K562 treated with DMSO at 1 percent for 48 hours (cell line): ENCODE measurements around the gene ZNRF1. TPM values are rescaled to one million over a fixed set of nuclear protein-coding genes. Genes with fewer than 3 reads are reported as not detected.

Source experiments
- total RNA-seq: library from RNA; unstranded; fragments of 300-600 nt; gene quantifications from 2 replicates; pipeline ENCODE4 v1.2.3, GENCODE V29; 2022; ENCODE audit warnings: low replicate concordance; ENCODE audit errors: extremely low read depth

The ZNRF1 gene
- total RNA-seq, result not detected in 2 replicates

DNA sequence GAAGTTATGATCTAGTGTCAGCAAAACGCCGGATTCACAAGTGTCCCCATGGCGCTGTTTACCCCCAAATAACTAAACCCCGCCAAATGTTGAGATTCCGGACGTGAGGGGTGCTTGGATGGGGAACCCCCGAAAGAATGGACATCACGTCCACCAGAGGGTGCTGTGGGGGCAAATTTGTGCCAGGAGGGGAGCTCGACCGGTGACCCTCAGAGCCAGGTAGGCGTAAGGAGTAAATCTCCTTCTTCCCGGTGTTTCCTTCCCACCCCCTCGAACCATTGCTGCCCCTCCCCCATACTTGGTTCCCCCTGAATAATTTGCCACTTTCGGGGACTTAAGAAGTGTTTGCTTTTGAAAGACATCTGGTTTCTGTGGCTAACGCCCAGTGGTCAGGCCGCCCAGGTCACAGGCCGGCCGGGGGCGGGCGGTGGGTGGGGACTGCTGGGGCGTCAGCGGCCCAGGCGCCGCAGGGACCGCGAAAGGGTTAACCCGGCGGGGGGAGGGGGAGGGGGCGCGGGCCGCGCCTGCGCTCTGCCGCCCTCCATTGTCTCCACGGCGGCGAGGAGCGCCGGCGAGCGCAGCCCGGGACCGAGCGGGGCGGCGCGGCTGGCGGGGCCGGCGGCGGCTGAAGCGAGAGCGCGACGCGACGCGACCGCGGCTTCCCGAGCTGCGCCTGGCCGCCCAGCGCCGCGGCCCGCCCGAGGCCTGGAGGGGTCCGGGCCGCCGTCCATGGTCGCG lies at the start of gene ZNRF1:
Gene ZNRF1 (plus strand): TSS at position 544 of the 738 bp plus-strand sequence. CDS start 648 bp downstream, outside the sequence.

DNA sequence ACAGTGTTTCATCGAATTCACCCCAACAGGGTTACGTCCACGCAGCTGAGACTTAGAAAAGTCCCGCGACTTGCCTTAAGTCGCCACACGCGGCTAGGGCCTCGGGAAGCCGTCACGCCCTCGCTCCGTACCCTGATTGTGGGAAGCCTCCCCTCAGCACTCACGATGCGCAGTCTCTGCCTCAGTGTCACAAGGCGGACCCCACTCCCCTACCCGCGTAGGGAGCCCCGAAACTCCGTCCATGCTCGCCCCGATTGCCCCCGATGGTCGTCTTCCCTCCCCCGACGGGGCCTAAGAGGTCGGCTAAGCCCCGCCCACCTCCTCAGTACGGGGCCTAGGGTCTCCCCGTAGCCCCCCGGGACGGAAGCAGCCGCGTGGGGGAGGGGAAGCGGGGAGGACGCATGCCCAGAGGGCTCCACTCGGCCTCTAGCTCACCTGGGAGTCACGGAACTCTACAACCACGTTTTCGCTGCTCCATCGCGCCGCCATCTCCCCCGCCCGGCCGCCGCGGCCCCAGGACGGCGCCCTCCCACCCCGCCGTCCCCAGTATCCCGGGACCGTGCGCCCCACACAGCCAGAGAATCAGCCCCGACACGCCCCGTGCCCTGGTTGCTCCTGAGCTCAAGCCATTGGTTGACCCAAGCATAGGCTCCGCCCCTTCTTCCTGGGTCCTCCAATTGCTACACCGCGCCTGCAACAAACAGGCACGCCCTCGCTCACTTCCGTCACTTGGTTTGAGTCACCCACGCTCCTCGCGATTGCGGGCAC lies 14.1 kb upstream of the ZNRF1 start, which contains the start of gene WDR59:
Gene WDR59 (minus strand): TSS at position 595 of the 768 bp plus-strand sequence. CDS start 106 bp downstream, at position 489.

DNA sequence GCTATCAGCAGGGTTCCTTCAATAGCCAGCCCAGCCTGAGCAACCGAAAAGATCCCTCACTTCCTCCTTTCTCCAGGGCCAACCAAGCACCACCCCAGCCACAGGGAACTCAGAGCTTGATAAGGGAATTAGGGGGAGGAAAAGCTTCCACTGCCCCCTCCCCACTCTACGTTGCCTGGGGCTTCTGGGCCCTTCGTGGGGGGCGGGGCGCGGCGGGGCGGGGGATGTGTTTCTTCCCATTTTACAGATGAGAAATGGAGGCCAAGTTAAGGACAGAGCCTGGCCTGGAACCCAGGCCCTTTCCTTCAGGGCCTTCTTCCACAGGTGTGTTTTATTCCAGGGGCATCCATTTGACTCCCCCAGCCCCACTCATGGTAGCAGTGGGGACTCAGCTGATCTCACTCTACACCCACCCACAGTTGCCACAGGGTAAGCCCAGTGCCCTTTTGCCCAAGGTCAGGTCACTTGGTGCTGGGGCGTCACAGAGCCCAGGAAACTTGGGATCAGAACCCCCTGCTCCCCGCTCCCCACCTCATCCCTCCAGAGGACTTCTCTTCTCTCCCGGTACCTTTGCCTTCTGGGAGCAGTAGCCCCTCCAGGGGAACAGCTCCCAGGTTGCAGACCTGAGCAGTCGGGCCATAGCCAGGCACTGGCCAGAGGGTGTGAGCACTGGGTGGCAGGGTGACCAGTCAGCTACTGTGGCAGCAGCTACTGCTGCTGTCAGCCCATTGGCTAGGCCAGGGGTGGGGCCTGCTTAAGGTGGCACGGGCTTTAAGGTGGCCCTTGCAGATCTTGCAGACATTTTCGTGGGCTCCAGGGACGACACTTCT lies 117.5 kb downstream of the ZNRF1 start, which contains the start of gene LDHD:
Gene LDHD (minus strand): TSS at position 700 of the 830 bp plus-strand sequence. CDS start 60 bp downstream, at position 640.

DNA sequence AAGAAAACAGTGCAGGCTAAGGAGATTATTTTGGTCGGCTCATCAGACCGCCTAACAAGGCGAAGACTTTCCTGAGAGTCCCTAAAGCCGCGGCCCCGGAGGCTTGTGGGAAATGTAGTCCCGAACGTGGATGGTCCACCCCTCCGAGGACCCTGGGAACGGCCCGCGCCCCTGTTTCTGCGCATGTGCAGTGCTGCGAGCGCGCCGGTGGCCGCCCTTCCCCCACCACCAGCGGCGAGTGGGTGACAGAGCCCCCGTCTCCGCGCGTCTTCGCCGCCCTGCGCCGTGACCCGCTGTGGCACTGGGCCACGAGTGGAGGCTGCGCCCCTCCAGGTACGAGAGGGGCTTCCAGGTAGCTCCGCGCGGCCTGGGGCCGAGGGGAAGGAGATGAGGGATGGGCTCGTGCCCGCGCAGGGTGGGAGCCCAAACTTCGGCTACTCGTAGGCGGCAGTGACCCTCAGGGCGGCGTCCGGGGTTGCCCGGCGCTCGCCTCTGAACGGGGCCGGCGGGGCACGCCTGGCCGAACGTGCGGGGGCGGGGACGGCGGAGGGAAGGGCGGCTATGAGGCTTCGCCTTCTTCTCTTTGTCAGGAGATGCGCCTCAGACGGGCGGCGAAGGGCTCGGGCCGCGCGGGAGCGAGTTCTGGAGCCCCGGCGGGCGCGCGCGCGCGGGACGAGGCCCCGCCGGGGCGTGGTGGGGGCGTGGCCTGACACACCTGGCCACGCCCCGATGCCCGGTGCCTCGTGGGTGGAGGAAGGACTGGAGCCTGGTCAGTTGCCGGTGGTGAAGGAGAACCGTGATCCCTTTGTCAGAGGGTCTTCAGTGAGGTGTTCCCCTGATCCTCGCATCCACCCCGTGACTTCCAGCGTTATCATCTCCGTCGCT lies 149.7 kb downstream of the ZNRF1 start, which contains the start of gene ZFP1:
Gene ZFP1 (plus strand): TSS at position 214 of the 885 bp plus-strand sequence. CDS start 4,428 bp downstream, outside the sequence.

Other genes with a start within 250 kb of the ZNRF1 start
- gene FA2H, start 224.2 kb upstream of the ZNRF1 start, total RNA-seq, result not detected in 2 replicates
- not detected in 2 replicates for gene WDR59, start 13.9 kb upstream of the ZNRF1 start, total RNA-seq
- gene LDHD, start 117.8 kb downstream of the ZNRF1 start, total RNA-seq, result not detected in 2 replicates
- not detected in 2 replicates for gene ZFP1, start 149.5 kb downstream of the ZNRF1 start, total RNA-seq
- gene CTRB2, start 208.1 kb downstream of the ZNRF1 start, total RNA-seq, result not detected in 2 replicates
- gene CTRB1, start 220.0 kb downstream of the ZNRF1 start, total RNA-seq, result not detected in 2 replicates